ENCODE data around the gene NFXL1. TPM values are rescaled to one million over a fixed set of nuclear protein-coding genes. Genes with fewer than 3 reads are reported as not detected.

The NFXL1 gene
- total RNA-seq, 1 donor from 2014 or later, result 11.3 TPM

DNA sequence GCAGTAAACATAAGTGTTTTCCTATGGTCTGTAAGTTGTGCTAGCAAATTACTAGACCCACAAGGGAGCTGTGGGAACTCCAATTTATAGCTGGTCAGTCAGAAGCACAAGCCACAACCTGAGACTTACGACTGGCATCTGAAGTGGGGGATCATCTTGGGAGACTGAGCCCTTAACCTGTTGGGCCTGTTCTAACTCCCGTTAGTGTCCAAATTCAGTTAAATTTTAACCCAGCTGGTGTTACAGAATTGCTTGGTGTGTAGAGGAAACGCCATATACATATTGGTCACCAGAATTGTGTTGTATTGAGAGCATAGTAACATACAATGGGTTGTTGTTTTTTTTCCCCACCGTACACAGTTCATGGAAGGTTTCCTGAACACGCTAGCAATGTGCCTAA, 25.1 kb upstream of the NFXL1 start:
- TF ChIP-seq, protein P1, sequence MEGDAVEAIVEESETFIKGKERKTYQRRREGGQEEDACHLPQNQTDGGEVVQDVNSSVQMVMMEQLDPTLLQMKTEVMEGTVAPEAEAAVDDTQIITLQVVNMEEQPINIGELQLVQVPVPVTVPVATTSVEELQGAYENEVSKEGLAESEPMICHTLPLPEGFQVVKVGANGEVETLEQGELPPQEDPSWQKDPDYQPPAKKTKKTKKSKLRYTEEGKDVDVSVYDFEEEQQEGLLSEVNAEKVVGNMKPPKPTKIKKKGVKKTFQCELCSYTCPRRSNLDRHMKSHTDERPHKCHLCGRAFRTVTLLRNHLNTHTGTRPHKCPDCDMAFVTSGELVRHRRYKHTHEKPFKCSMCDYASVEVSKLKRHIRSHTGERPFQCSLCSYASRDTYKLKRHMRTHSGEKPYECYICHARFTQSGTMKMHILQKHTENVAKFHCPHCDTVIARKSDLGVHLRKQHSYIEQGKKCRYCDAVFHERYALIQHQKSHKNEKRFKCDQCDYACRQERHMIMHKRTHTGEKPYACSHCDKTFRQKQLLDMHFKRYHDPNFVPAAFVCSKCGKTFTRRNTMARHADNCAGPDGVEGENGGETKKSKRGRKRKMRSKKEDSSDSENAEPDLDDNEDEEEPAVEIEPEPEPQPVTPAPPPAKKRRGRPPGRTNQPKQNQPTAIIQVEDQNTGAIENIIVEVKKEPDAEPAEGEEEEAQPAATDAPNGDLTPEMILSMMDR (IDR thresholded peaks at IDR 0.05; ENCODE audit: insufficient read depth, low read length, severe bottlenecking), result no peak
- H3K36me3 ChIP-seq (ENCODE audit: control insufficient read depth, insufficient read depth, low read length), result no peaks in the 10 kb centered on the region
- H3K27me3 ChIP-seq (ENCODE audit: control insufficient read depth, insufficient read depth, low read length), result no peaks in the 10 kb centered on the region
- DNase-seq (ENCODE audit: low read depth), result no peak
- H3K4me3 ChIP-seq (ENCODE audit: low read depth, low read length), result no peak overlapping the region
- FAIRE-seq, result no peak

DNA sequence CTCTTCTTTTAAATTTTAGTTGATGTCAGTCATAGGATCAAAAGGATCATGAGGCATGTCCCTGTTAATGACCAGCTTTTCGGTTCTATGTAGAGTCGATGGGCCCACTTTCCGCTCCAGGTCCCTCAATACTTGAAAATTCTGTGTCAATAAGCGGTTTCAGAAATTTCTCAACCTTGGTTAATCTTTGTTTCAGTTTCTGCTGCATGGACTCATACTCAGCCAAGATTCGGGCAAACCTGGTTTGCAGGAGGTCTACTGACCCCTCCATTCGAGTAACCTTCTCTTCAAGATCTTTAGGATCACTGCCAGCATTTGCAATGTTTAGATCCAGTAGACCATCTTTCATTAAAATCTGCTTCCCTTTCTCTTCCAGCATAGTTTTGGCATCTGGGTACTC, 22.0 kb upstream of the NFXL1 start:
- FAIRE-seq, result no peak
- no peaks in the 10 kb centered on the region for H3K27me3 ChIP-seq (ENCODE audit: control insufficient read depth, insufficient read depth, low read length)
- H3K36me3 ChIP-seq (ENCODE audit: control insufficient read depth, insufficient read depth, low read length), result no peaks in the 10 kb centered on the region
- TF ChIP-seq, protein P1 (IDR thresholded peaks at IDR 0.05; ENCODE audit: insufficient read depth, low read length, severe bottlenecking), result no peak
- no peak overlapping the region for H3K4me3 ChIP-seq (ENCODE audit: low read depth, low read length)
- DNase-seq (ENCODE audit: low read depth), result no peak

DNA sequence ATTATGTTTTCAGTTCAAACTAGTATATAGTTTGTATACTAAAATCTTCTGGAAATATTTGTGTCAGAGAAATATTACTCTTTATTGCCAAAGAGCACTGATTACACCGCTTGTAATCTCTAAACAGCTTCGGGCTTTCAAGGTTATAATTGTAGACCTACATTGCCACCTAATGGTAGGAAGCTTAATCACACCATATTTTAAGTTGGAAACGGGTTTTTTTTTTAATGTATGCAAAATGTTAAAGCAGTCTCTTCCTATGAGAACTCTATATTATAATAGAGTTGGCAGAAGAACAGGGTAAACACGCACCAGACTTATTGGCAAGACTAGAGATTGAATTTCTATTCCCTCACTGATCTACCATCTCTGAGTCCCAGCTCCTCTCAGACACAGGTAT, 19.5 kb upstream of the NFXL1 start:
- Histone ChIP-seq H3K4me3 (ENCODE audit: low read depth, low read length) (no peak overlapping the region), H3K27me3 (ENCODE audit: control insufficient read depth, insufficient read depth, low read length) (no peaks in the 10 kb centered on the region), H3K36me3 (ENCODE audit: control insufficient read depth, insufficient read depth, low read length) (no peaks in the 10 kb centered on the region)
- FAIRE-seq (no peak), DNase-seq (ENCODE audit: low read depth) (peak; percentile 51)
- TF ChIP-seq, protein P1 (IDR thresholded peaks at IDR 0.05; ENCODE audit: insufficient read depth, low read length, severe bottlenecking), result peak; percentile 35

DNA sequence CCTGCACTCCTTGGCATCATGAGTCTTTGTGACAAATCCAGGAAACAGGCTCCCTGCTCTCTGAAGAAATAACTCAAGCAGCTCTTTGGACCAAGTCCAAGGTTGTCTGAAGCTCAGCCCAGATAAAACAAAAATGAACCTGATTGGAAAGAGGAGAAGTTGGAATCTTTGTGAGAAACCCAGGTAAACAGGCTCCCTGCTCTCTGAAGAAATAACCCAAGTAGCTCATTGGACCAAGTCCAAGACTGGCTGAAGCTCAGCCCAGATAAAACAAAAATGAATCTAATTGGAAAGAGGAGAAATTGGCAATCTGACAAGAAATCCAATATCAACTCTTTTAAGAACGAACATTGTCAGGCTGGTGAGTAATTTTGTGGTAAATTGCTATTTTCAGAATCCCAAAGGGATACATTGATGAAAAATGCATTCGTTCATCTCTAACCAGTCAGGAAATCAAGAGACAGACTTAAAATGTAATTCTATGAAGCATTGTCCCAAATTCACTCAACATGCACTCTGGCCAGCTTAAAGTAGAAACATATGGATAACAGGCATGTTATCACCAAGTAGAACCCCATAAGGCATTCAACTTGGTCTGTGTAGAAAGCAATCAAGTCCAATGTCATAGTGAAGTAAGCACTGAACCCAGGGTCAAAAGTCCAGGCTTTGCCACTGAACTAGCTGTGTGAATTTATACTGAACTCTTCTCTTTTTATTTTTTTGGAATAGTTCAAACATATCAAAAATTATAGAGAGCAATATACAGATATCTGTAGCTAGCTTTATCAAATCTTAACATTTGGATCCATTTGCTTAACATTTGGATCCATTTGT, 16.8 kb upstream of the NFXL1 start:
- TF ChIP-seq, protein P1 (IDR thresholded peaks at IDR 0.05; ENCODE audit: insufficient read depth, low read length, severe bottlenecking), result no peak

DNA sequence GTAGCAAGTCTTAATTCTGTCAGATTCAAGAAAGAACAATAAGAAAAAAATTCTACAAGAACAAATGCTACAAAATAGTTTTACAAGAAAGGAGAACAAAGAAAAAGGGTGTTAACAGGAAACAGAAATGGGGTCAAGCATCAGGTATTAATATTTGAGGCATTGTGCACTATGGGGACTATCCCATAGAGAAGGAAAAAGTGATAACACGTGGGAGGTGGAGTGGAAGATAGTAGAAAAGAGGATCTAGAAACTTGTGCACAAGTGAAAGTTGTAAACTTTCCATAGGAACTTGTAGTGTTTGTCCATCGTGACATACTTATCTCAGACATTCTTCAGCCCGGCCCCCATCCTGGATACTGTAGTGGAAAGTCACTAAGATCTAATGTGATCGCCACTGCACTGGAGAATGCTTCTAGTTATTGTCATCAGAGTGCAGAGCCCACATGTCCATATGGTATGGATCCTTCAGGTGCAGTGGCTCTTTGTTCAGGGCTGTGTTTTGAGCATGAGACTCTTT, 15.4 kb upstream of the NFXL1 start:
- FAIRE-seq (no peak), DNase-seq (ENCODE audit: low read depth) (no peak)
- Histone ChIP-seq H3K36me3 (ENCODE audit: control insufficient read depth, insufficient read depth, low read length) (no peaks in the 10 kb centered on the region), H3K4me3 (ENCODE audit: low read depth, low read length) (no peak overlapping the region), H3K27me3 (ENCODE audit: control insufficient read depth, insufficient read depth, low read length) (no peaks in the 10 kb centered on the region)
- TF ChIP-seq, protein P1 (IDR thresholded peaks at IDR 0.05; ENCODE audit: insufficient read depth, low read length, severe bottlenecking), result no peak

More for the DNA sequence above, 16.8 kb upstream of the NFXL1 start:
- Histone ChIP-seq H3K36me3 (ENCODE audit: control insufficient read depth, insufficient read depth, low read length) (no peaks in the 10 kb centered on the region), H3K27me3 (ENCODE audit: control insufficient read depth, insufficient read depth, low read length) (no peaks in the 10 kb centered on the region), H3K4me3 (ENCODE audit: low read depth, low read length) (no peak overlapping the region)
- FAIRE-seq, result no peak
- DNase-seq (ENCODE audit: low read depth), result peak; percentile 54

Data from bronchial epithelial cell (primary cell).